Liver (tissue), 9 donors: ENCODE measurements around the gene CYP20A1. TPM values are rescaled to one million over a fixed set of nuclear protein-coding genes. Genes with fewer than 3 reads are reported as not detected.

Source experiments
- DNase-seq: peaks from one replicate; pipeline ENCODE4 v3.0.0-alpha.2; 2017; ENCODE audit warnings: low spot score
- H3K27ac ChIP-seq, 2 donors: one replicate each; pipeline ENCODE4 v1.7.0; 2013; ENCODE audit warnings: inconsistent platforms in 2 of 2, low read length in 2 of 2, control low read depth in 1 of 2, low read depth in 1 of 2, mild to moderate bottlenecking in 1 of 2
- H3K27me3 ChIP-seq, 4 donors: one replicate each; pipeline versions ENCODE4 v1.6.1 to v1.7.0; 2013; ENCODE audit warnings: low read length in 3 of 4, inconsistent platforms in 1 of 4, mild to moderate bottlenecking in 1 of 4, moderate library complexity in 1 of 4; ENCODE audit not compliant: control insufficient read depth in 4 of 4, insufficient read depth in 4 of 4
- H3K36me3 ChIP-seq, 4 donors: one replicate each; pipeline versions ENCODE4 v1.6.1 to v1.7.0; 2013; ENCODE audit warnings: low read length in 3 of 4, mild to moderate bottlenecking in 3 of 4, low read depth in 1 of 4, moderate library complexity in 1 of 4; ENCODE audit not compliant: control insufficient read depth in 4 of 4, insufficient read depth in 3 of 4
- H3K4me1 ChIP-seq, 4 donors: one replicate each; pipeline versions ENCODE4 v1.6.1 to v1.7.0; 2013; ENCODE audit warnings: low read length in 3 of 4, mild to moderate bottlenecking in 3 of 4, moderate library complexity in 1 of 4; ENCODE audit not compliant: control insufficient read depth in 4 of 4, insufficient read depth in 4 of 4
- H3K4me3 ChIP-seq, 3 donors: one replicate each; pipeline versions ENCODE4 v1.6.1 to v1.7.0; 2013; ENCODE audit warnings: low read length in 3 of 3, control low read depth in 1 of 3, low read depth in 1 of 3, mild to moderate bottlenecking in 1 of 3
- H3K9ac ChIP-seq, 2 donors: one replicate each; pipeline ENCODE4 v1.7.0; 2013; ENCODE audit warnings: low read length in 2 of 2, mild to moderate bottlenecking in 2 of 2, moderate library complexity in 2 of 2, control low read depth in 1 of 2, low read depth in 1 of 2
- H3K9me3 ChIP-seq, 4 donors: one replicate each; pipeline versions ENCODE4 v1.6.1 to v1.7.0; 2013; ENCODE audit warnings: low read length in 3 of 4; ENCODE audit not compliant: control insufficient read depth in 4 of 4
- ATF3 ChIP-seq: IDR thresholded peaks from 2 replicates; pipeline ENCODE4 v1.6.1; 2016; ENCODE audit warnings: antibody characterized with exemption
- CTCF ChIP-seq: fragments of 150-350 bp; IDR thresholded peaks from 2 replicates; pipeline ENCODE4 v1.5.1; 2017; ENCODE audit warnings: improper control_type of control experiment, low read depth, low read length; ENCODE audit not compliant: missing input control
- EGR1 ChIP-seq, 2 donors: IDR thresholded peaks; 2 replicates each; pipeline ENCODE4 v1.6.1; 2016 to 2018; ENCODE audit warnings: antibody characterized with exemption in 2 of 2, low read depth in 2 of 2
- FOXA1 ChIP-seq: IDR thresholded peaks from 2 replicates; pipeline ENCODE4 v1.6.1; 2016; ENCODE audit warnings: antibody characterized with exemption
- FOXA2 ChIP-seq: IDR thresholded peaks from 2 replicates; pipeline ENCODE4 v1.6.1; 2016; ENCODE audit warnings: antibody characterized with exemption
- GABPA ChIP-seq, 2 donors: IDR thresholded peaks in 1 of 2; conservative IDR thresholded peaks in 1 of 2; 2 replicates each; pipeline ENCODE4 v1.6.1; 2016; ENCODE audit warnings: antibody characterized with exemption in 2 of 2, mild to moderate bottlenecking in 1 of 2, moderate library complexity in 1 of 2
- HNF4A ChIP-seq, 2 donors: conservative IDR thresholded peaks; 2 replicates each; pipeline ENCODE4 v1.6.1; 2016; ENCODE audit warnings: antibody characterized with exemption in 2 of 2, mild to moderate bottlenecking in 2 of 2
- HNF4G ChIP-seq: IDR thresholded peaks from 2 replicates; pipeline ENCODE4 v1.6.1; 2016; ENCODE audit warnings: antibody characterized with exemption
- JUND ChIP-seq, 2 donors: IDR thresholded peaks; 2 replicates each; pipeline ENCODE4 v1.6.1; 2016; ENCODE audit warnings: antibody characterized with exemption in 2 of 2
- MAX ChIP-seq: IDR thresholded peaks from 2 replicates; pipeline ENCODE4 v1.6.1; 2016; ENCODE audit warnings: antibody characterized with exemption
- RAD21 ChIP-seq, 2 donors: IDR thresholded peaks; 2 replicates each; pipeline ENCODE4 v1.6.1; 2016; ENCODE audit warnings: antibody characterized with exemption in 2 of 2, mild to moderate bottlenecking in 2 of 2
- REST ChIP-seq: IDR thresholded peaks from 2 replicates; pipeline ENCODE4 v1.6.1; 2016; ENCODE audit warnings: antibody characterized with exemption, mild to moderate bottlenecking
- SP1 ChIP-seq: IDR thresholded peaks from 2 replicates; pipeline ENCODE4 v1.6.1; 2018; ENCODE audit warnings: antibody characterized with exemption, mild to moderate bottlenecking
- TAF1 ChIP-seq: conservative IDR thresholded peaks from 2 replicates; pipeline ENCODE4 v1.6.1; 2016; ENCODE audit warnings: antibody characterized with exemption, mild to moderate bottlenecking
- YY1 ChIP-seq: IDR thresholded peaks from 2 replicates; pipeline ENCODE4 v1.6.1; 2016; ENCODE audit warnings: antibody characterized with exemption, mild to moderate bottlenecking
- ZBTB33 ChIP-seq: IDR thresholded peaks from 2 replicates; pipeline ENCODE4 v1.6.1; 2016; ENCODE audit warnings: antibody characterized with exemption
- WGBS: extraction: QIAGEN DNeasy Blood & Tissue Kit; methylation state at CpG from one replicate; pipeline ENCODE4 v1.1.7; 2013; 5-methylcytosine and 5-hydroxymethylcytosine counted together
- polyA plus RNA-seq, 2 donors: library from polyadenylated mRNA; stranded (reverse) in 1 of 2; unstranded in 1 of 2; fragments of 200-250 nt in 1 of 2; fragments of >200 nt in 1 of 2; fragmentation: Nextera tagmentation in 1 of 2; extraction: Ambion mirVana in 1 of 2; gene quantifications; one replicate each; pipeline versions ENCODE4 v1.2.1 to v1.2.3, GENCODE V29; 2013 to 2015
- total RNA-seq, 2 donors: library from RNA; depleted of rRNA; stranded (reverse); fragments of >200 nt; gene quantifications; one replicate each; pipeline ENCODE4 v1.2.3, GENCODE V29; 2014
- donor health status: healthy.
- donor health status: healthy.
- donor health status: healthy.
- donor health status: healthy.
- donor health status: healthy.

Gene CYP20A1
- total and polyA plus RNA-seq, 4 donors, result 5.0 to 22.7 (median 16.1) TPM

- Histone ChIP-seq H3K27me3 (no peaks in the 10 kb centered on the region), H3K4me1 (peaks cover 6 to 12% (median 12%) of the 10 kb centered on the region in 4 donors), H3K36me3 (peaks cover 0 to 3% (median 0%) of the 10 kb centered on the region in 4 donors), H3K9ac (no peak overlapping the region), H3K4me3 (peak overlapping the region in 1 of 3 donors; percentile 91), H3K27ac (no peak overlapping the region), H3K9me3 (no peaks in the 10 kb centered on the region)
- TF ChIP-seq MAX, result no peak
- TF ChIP-seq EGR1 (IDR thresholded peaks at IDR 0.05; ENCODE audit: low read depth in 2 of 2), result no peak
- TF ChIP-seq GABPA (IDR thresholded peaks at IDR 0.05 in 1 of 2, conservative IDR thresholded peaks at IDR 0.05 in 1 of 2), result no peak
- TF ChIP-seq RAD21 (IDR thresholded peaks at IDR 0.05), result no peak
- TF ChIP-seq HNF4A (conservative IDR thresholded peaks at IDR 0.05), result no peak
- TF ChIP-seq YY1, result no peak
- TF ChIP-seq TAF1, result no peak
- no peak for TF ChIP-seq CTCF
- no peak for TF ChIP-seq REST
- no peak for TF ChIP-seq JUND (IDR thresholded peaks at IDR 0.05)
- TF ChIP-seq FOXA1, result no peak
- DNase-seq, result no peak
- 85% methylated on average over 5 of the region's 5 CpGs for WGBS
Measured at GRCh38 chr2:203240491-203240890, 1.7 kb downstream of the CYP20A1 start.

- H3K27ac ChIP-seq, result no peak overlapping the region
- no peak overlapping the region for H3K9ac ChIP-seq
- H3K4me1 ChIP-seq, result peaks cover 6 to 12% (median 12%) of the 10 kb centered on the region in 4 donors
- H3K4me3 ChIP-seq, result no peak overlapping the region
- no peak for TF ChIP-seq FOXA2
- no peak for TF ChIP-seq SP1
- no peak for TF ChIP-seq TAF1
- no peak for TF ChIP-seq REST
- no peak for TF ChIP-seq YY1
- no peak for TF ChIP-seq RAD21 (IDR thresholded peaks at IDR 0.05)
- TF ChIP-seq ZBTB33, result no peak
- no peak for TF ChIP-seq GABPA (IDR thresholded peaks at IDR 0.05 in 1 of 2, conservative IDR thresholded peaks at IDR 0.05 in 1 of 2)
- TF ChIP-seq FOXA1, result no peak
- TF ChIP-seq ATF3, result no peak
- no peak for TF ChIP-seq CTCF
- no peak for TF ChIP-seq MAX
- TF ChIP-seq HNF4G, result no peak
- no peak for DNase-seq
- no peaks in the 10 kb centered on the region for H3K9me3 ChIP-seq
- peaks cover 0 to 3% (median 1%) of the 10 kb centered on the region in 4 donors for H3K36me3 ChIP-seq
- WGBS, result 98% methylated on average over 6 of the region's 6 CpGs
- H3K27me3 ChIP-seq, result no peaks in the 10 kb centered on the region
Measured at GRCh38 chr2:203242518-203242917, 3.7 kb downstream of the CYP20A1 start.
